ENCODE measurements around the gene LMOD2.
A peak's percentile ranks its signal among the peaks of the same experiment; 100 is the strongest.

The LMOD2 gene

DNA sequence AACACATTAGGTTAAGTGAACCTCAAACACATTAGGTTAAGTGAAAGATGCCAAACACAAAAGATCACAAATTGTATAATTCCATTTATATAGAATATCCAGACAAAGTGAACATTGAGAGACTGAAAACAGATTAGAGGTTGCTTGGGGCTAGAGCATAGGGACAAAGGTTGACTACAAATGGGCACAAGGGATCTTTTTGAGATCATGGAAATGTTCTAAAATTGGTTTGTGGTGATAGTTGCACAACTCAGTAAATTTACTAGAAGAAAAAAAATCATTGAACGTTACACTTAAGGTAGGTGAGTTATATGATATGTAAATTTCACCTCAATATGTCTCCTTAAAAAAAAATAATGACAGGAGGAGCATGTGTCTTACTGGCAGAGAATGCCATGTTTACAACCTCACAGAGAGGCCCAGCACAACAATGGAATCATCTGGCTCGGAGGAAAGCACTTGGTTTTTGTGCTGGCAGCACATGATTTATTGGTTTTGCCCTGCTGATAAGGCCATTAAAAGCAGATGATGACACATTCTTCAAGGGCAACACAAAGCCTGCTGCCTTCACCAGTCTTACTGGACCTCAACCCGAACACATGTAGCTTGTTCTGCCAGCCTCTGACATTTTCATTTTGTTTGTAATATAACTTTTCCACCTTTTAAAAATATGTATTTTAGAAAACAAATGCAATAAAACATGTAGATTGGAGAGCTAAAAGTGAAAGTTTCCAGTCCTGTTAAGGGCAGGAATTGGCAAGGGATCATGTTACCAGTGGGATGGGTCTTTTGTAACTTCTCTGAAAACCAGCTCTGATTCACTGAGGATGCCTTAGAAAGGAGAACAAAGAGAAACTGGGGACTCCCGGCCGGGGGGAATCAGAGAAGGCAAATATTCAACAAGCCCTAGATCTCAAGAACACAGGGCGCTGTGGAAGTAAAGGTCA is 11.9 kb upstream of the LMOD2 start (continued):
- no peak for TF ChIP-seq GLI4 (tag by site-specific recombination; IDR thresholded peaks at IDR 0.05)
- peak; percentile 56; the same call in 1 of the 2 replicates for TF ChIP-seq ZNF2 (tag by site-specific recombination; IDR thresholded peaks at IDR 0.05)
- no peak for TF ChIP-seq ZNF121 (tag by site-specific recombination; IDR thresholded peaks at IDR 0.05)
- peak; percentile 95 for TF ChIP-seq ZNF335 (tag by site-specific recombination; conservative IDR thresholded peaks at IDR 0.05)
- TF ChIP-seq SP2 (tag by site-specific recombination; IDR thresholded peaks at IDR 0.05) = peak; percentile 30; the same call in 1 of the 2 replicates
- TF ChIP-seq, protein P1, sequence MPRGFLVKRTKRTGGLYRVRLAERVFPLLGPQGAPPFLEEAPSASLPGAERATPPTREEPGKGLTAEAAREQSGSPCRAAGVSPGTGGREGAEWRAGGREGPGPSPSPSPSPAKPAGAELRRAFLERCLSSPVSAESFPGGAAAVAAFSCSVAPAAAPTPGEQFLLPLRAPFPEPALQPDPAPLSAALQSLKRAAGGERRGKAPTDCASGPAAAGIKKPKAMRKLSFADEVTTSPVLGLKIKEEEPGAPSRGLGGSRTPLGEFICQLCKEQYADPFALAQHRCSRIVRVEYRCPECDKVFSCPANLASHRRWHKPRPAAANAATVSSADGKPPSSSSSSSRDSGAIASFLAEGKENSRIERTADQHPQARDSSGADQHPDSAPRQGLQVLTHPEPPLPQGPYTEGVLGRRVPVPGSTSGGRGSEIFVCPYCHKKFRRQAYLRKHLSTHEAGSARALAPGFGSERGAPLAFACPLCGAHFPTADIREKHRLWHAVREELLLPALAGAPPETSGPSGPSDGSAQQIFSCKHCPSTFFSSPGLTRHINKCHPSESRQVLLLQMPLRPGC (tag by site-specific recombination; IDR thresholded peaks at IDR 0.05) = peak; percentile 72
- peak; percentile 68; the same call in 1 of the 2 replicates for TF ChIP-seq HOXD13 (CRISPR knock-in tag; IDR thresholded peaks at IDR 0.05; ENCODE audit: borderline replicate concordance)
- TF ChIP-seq, protein P2, sequence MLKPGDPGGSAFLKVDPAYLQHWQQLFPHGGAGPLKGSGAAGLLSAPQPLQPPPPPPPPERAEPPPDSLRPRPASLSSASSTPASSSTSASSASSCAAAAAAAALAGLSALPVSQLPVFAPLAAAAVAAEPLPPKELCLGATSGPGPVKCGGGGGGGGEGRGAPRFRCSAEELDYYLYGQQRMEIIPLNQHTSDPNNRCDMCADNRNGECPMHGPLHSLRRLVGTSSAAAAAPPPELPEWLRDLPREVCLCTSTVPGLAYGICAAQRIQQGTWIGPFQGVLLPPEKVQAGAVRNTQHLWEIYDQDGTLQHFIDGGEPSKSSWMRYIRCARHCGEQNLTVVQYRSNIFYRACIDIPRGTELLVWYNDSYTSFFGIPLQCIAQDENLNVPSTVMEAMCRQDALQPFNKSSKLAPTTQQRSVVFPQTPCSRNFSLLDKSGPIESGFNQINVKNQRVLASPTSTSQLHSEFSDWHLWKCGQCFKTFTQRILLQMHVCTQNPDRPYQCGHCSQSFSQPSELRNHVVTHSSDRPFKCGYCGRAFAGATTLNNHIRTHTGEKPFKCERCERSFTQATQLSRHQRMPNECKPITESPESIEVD (tag by site-specific recombination; IDR thresholded peaks at IDR 0.05) = peak; percentile 93
- TF ChIP-seq, protein P3, sequence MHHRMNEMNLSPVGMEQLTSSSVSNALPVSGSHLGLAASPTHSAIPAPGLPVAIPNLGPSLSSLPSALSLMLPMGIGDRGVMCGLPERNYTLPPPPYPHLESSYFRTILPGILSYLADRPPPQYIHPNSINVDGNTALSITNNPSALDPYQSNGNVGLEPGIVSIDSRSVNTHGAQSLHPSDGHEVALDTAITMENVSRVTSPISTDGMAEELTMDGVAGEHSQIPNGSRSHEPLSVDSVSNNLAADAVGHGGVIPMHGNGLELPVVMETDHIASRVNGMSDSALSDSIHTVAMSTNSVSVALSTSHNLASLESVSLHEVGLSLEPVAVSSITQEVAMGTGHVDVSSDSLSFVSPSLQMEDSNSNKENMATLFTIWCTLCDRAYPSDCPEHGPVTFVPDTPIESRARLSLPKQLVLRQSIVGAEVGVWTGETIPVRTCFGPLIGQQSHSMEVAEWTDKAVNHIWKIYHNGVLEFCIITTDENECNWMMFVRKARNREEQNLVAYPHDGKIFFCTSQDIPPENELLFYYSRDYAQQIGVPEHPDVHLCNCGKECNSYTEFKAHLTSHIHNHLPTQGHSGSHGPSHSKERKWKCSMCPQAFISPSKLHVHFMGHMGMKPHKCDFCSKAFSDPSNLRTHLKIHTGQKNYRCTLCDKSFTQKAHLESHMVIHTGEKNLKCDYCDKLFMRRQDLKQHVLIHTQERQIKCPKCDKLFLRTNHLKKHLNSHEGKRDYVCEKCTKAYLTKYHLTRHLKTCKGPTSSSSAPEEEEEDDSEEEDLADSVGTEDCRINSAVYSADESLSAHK (tag by site-specific recombination; IDR thresholded peaks at IDR 0.05) = peak; percentile 71; the same call in 1 of the 2 replicates
- TF ChIP-seq, protein P4, sequence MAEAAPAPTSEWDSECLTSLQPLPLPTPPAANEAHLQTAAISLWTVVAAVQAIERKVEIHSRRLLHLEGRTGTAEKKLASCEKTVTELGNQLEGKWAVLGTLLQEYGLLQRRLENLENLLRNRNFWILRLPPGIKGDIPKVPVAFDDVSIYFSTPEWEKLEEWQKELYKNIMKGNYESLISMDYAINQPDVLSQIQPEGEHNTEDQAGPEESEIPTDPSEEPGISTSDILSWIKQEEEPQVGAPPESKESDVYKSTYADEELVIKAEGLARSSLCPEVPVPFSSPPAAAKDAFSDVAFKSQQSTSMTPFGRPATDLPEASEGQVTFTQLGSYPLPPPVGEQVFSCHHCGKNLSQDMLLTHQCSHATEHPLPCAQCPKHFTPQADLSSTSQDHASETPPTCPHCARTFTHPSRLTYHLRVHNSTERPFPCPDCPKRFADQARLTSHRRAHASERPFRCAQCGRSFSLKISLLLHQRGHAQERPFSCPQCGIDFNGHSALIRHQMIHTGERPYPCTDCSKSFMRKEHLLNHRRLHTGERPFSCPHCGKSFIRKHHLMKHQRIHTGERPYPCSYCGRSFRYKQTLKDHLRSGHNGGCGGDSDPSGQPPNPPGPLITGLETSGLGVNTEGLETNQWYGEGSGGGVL (tag by site-specific recombination; IDR thresholded peaks at IDR 0.05) = peak; percentile 40; the same call in 1 of the 2 replicates
- TF ChIP-seq, protein P5, sequence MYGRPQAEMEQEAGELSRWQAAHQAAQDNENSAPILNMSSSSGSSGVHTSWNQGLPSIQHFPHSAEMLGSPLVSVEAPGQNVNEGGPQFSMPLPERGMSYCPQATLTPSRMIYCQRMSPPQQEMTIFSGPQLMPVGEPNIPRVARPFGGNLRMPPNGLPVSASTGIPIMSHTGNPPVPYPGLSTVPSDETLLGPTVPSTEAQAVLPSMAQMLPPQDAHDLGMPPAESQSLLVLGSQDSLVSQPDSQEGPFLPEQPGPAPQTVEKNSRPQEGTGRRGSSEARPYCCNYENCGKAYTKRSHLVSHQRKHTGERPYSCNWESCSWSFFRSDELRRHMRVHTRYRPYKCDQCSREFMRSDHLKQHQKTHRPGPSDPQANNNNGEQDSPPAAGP (tag by site-specific recombination; IDR thresholded peaks at IDR 0.05) = no peak
- TF ChIP-seq SP7 (tag by site-specific recombination; IDR thresholded peaks at IDR 0.05) = peak; percentile 94
- peak; percentile 85 for TF ChIP-seq ZNF366 (tag by site-specific recombination; conservative IDR thresholded peaks at IDR 0.05)
- TF ChIP-seq ZNF184 (tag by site-specific recombination; IDR thresholded peaks at IDR 0.05) = 0 out of 2 replicates have a peak, but pooled peaks have one; percentile 47
- TF ChIP-seq ZNF558 (tag by site-specific recombination; IDR thresholded peaks at IDR 0.05) = peak; percentile 75
- TF ChIP-seq, protein P6, sequence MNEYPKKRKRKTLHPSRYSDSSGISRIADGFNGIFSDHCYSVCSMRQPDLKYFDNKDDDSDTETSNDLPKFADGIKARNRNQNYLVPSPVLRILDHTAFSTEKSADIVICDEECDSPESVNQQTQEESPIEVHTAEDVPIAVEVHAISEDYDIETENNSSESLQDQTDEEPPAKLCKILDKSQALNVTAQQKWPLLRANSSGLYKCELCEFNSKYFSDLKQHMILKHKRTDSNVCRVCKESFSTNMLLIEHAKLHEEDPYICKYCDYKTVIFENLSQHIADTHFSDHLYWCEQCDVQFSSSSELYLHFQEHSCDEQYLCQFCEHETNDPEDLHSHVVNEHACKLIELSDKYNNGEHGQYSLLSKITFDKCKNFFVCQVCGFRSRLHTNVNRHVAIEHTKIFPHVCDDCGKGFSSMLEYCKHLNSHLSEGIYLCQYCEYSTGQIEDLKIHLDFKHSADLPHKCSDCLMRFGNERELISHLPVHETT (tag by site-specific recombination; IDR thresholded peaks at IDR 0.05) = 0 out of 2 replicates have a peak, but pooled peaks have one; percentile 61
- TF ChIP-seq, protein P7, sequence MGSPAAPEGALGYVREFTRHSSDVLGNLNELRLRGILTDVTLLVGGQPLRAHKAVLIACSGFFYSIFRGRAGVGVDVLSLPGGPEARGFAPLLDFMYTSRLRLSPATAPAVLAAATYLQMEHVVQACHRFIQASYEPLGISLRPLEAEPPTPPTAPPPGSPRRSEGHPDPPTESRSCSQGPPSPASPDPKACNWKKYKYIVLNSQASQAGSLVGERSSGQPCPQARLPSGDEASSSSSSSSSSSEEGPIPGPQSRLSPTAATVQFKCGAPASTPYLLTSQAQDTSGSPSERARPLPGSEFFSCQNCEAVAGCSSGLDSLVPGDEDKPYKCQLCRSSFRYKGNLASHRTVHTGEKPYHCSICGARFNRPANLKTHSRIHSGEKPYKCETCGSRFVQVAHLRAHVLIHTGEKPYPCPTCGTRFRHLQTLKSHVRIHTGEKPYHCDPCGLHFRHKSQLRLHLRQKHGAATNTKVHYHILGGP (tag by site-specific recombination; IDR thresholded peaks at IDR 0.05) = 0 out of 2 replicates have a peak, but pooled peaks have one; percentile 42
- no peak for TF ChIP-seq ZNF596 (tag by site-specific recombination; IDR thresholded peaks at IDR 0.05)
- no peak for TF ChIP-seq ZNF140 (tag by site-specific recombination; IDR thresholded peaks at IDR 0.05)
- TF ChIP-seq ZNF549 (tag by site-specific recombination; IDR thresholded peaks at IDR 0.05) = no peak
- TF ChIP-seq YY2 (tag by site-specific recombination; IDR thresholded peaks at IDR 0.05) = peak; percentile 34; the same call in 1 of the 2 replicates
- TF ChIP-seq ZSCAN30 (tag by site-specific recombination; IDR thresholded peaks at IDR 0.05) = peak; percentile 70; the same call in 1 of the 2 replicates
- TF ChIP-seq ZNF394 (tag by site-specific recombination; IDR thresholded peaks at IDR 0.05; ENCODE audit: borderline replicate concordance) = peak; percentile 54; the same call in 1 of the 2 replicates
- 0 out of 2 replicates have a peak, but pooled peaks have one; percentile 13 for TF ChIP-seq GLIS1 (tag by site-specific recombination; IDR thresholded peaks at IDR 0.05)

Data from HEK293 (cell line).